GM12878 (cell line): ENCODE measurements around the gene POLR1A. TPM values are rescaled to one million over a fixed set of nuclear protein-coding genes. Genes with fewer than 3 reads are reported as not detected.
A peak's percentile ranks its signal among the peaks of the same experiment; 100 is the strongest.

Experiments used
- BHLHE40 ChIP-seq, 2 experiments: fragments of 450-650 bp in 1 of 2; IDR thresholded peaks; 2 replicates each; pipeline ENCODE4 v1.6.1; 2011 to 2017; ENCODE audit warnings: low read depth in 2 of 2, borderline replicate concordance in 1 of 2, improper control_type of control experiment in 1 of 2, low read length in 1 of 2, mild to moderate bottlenecking in 1 of 2
- BMI1 ChIP-seq: fragments of 450-650 bp; IDR thresholded peaks from 2 replicates; pipeline ENCODE4 v1.6.1; 2016; ENCODE audit warnings: mild to moderate bottlenecking, moderate library complexity, borderline replicate concordance
- HDAC2 ChIP-seq: fragments of 200-600 bp; sonication (generic); IDR thresholded peaks from 2 replicates; pipeline ENCODE4 v1.6.1; 2017
- HDGF ChIP-seq: fragments of 450-650 bp; IDR thresholded peaks from 2 replicates; pipeline ENCODE4 v1.6.1; 2016; ENCODE audit warnings: antibody characterized with exemption
- IKZF1 ChIP-seq: fragments of 450-650 bp; conservative IDR thresholded peaks from 2 replicates; pipeline ENCODE4 v1.6.1; 2017; ENCODE audit warnings: antibody characterized with exemption, mild to moderate bottlenecking
- KDM1A ChIP-seq: fragments of 200-600 bp; sonication (generic); IDR thresholded peaks from 2 replicates; pipeline ENCODE4 v1.6.1; 2016; ENCODE audit warnings: borderline replicate concordance
- MEF2B ChIP-seq: fragments of 450-650 bp; IDR thresholded peaks from 2 replicates; pipeline ENCODE4 v1.6.1; 2018; ENCODE audit warnings: mild to moderate bottlenecking, moderate library complexity; ENCODE audit not compliant: partially characterized antibody, poor library complexity, severe bottlenecking
- MLLT1 ChIP-seq: fragments of 450-650 bp; IDR thresholded peaks from 2 replicates; pipeline ENCODE4 v1.6.1; 2016; ENCODE audit warnings: mild to moderate bottlenecking
- MTA2 ChIP-seq: fragments of 450-650 bp; IDR thresholded peaks from 2 replicates; pipeline ENCODE4 v1.6.1; 2016; ENCODE audit warnings: low read depth, mild to moderate bottlenecking, moderate library complexity
- NBN ChIP-seq: fragments of 450-650 bp; IDR thresholded peaks from 2 replicates; pipeline ENCODE4 v1.6.1; 2016
- NFIC ChIP-seq: IDR thresholded peaks from 2 replicates; pipeline ENCODE4 v1.6.1; 2012; ENCODE audit warnings: low read depth, mild to moderate bottlenecking, inconsistent platforms, low read length, moderate library complexity
- NFYA ChIP-seq: IDR thresholded peaks from 2 replicates; pipeline ENCODE4 v1.6.1; 2011; ENCODE audit warnings: low read depth, mild to moderate bottlenecking, low read length, improper control_type of control experiment, borderline replicate concordance
- PAX8 ChIP-seq: fragments of 450-650 bp; IDR thresholded peaks from 2 replicates; pipeline ENCODE4 v1.6.1; 2017; ENCODE audit warnings: mild to moderate bottlenecking, moderate library complexity
- SIN3A ChIP-seq: IDR thresholded peaks from 2 replicates; pipeline ENCODE4 v1.6.1; 2012; ENCODE audit warnings: low read depth, low read length, improper control_type of control experiment
- STAT1 ChIP-seq: fragments of 450-650 bp; conservative IDR thresholded peaks from 2 replicates; pipeline ENCODE4 v1.6.1; 2014; ENCODE audit warnings: antibody characterized with exemption, mild to moderate bottlenecking
- SUPT20H ChIP-seq: IDR thresholded peaks from 2 replicates; pipeline ENCODE4 v1.6.1; 2011; ENCODE audit warnings: low read depth, mild to moderate bottlenecking, low read length, moderate library complexity, borderline replicate concordance; ENCODE audit not compliant: control insufficient read depth
- polyA plus RNA-seq, 11 experiments: library from polyadenylated mRNA; depleted of rRNA in 4 of 11; unstranded in 6 of 11; stranded (reverse) in 5 of 11; fragments of >200 nt; fragmentation: Nextera tagmentation in 4 of 11; fragmentation: Illumina TruSeq in 1 of 11; extraction: Ambion mirVana in 4 of 11; extraction: Trizol in 1 of 11; gene quantifications; 1 replicate in 1 of 11; 2 replicates in 10 of 11; pipeline versions ENCODE4 v1.2.1 to v1.2.3, GENCODE V29; 2011 to 2016; ENCODE audit warnings: inconsistent platforms in 2 of 11, missing spikeins in 2 of 11, low read depth in 1 of 11
- total RNA-seq, 4 experiments: library from RNA; depleted of rRNA in 3 of 4; stranded (reverse); fragments of >200 nt in 3 of 4; fragmentation: Illumina TruSeq in 1 of 4; extraction: Trizol in 1 of 4; gene quantifications; 2 replicates each; pipeline versions ENCODE4 v1.2.1 to v1.2.3, GENCODE V29; 2013 to 2021
- TF ChIP-seq, protein P1 (sequence below), 3 experiments: IDR thresholded peaks in 2 of 3; conservative IDR thresholded peaks in 1 of 3; 2 replicates each; pipeline ENCODE4 v1.5.1; 2011; ENCODE audit warnings: low read depth in 3 of 3, low read length in 3 of 3, mild to moderate bottlenecking in 3 of 3, control low read depth in 2 of 3, moderate library complexity in 2 of 3, inconsistent platforms in 1 of 3, mixed read lengths in 1 of 3; ENCODE audit not compliant: control insufficient read depth in 2 of 3, insufficient read depth in 1 of 3; ENCODE audit errors: extremely low read depth in 1 of 3
- TF ChIP-seq, protein P2 (sequence below): IDR thresholded peaks from 2 replicates; pipeline ENCODE4 v1.6.1; 2011; ENCODE audit warnings: low read depth, mild to moderate bottlenecking, low read length, moderate library complexity, borderline replicate concordance; ENCODE audit errors: extremely low read depth
- TF ChIP-seq, protein P3 (sequence below): fragments of 450-650 bp; IDR thresholded peaks from 2 replicates; pipeline ENCODE4 v1.6.1; 2016; ENCODE audit warnings: mild to moderate bottlenecking
- TF ChIP-seq, protein P4 (sequence below): fragments of 450-650 bp; IDR thresholded peaks from 2 replicates; pipeline ENCODE4 v1.6.1; 2017; ENCODE audit warnings: mild to moderate bottlenecking
- TF ChIP-seq, protein P5 (sequence below): IDR thresholded peaks from 2 replicates; pipeline ENCODE4 v1.6.1; 2011; ENCODE audit warnings: mild to moderate bottlenecking, low read depth, low read length, moderate library complexity; ENCODE audit not compliant: insufficient replicate concordance

POLR1A gene
- total and polyA plus RNA-seq, 10 of the 15 experiments (the other 5 are each of a cell fraction or from before 2014, with no cell fraction given): 2.1 to 53.9 (median 17.8) TPM

GRCh38 chr2:86038291-86039081, 67.2 kb downstream of the POLR1A start (continued):
- no peak; the same call in 1 of the 2 replicates for TF ChIP-seq MLLT1
- TF ChIP-seq NFIC: no peak
- no peak for TF ChIP-seq STAT1
- TF ChIP-seq SIN3A: no peak
- TF ChIP-seq, protein P1, sequence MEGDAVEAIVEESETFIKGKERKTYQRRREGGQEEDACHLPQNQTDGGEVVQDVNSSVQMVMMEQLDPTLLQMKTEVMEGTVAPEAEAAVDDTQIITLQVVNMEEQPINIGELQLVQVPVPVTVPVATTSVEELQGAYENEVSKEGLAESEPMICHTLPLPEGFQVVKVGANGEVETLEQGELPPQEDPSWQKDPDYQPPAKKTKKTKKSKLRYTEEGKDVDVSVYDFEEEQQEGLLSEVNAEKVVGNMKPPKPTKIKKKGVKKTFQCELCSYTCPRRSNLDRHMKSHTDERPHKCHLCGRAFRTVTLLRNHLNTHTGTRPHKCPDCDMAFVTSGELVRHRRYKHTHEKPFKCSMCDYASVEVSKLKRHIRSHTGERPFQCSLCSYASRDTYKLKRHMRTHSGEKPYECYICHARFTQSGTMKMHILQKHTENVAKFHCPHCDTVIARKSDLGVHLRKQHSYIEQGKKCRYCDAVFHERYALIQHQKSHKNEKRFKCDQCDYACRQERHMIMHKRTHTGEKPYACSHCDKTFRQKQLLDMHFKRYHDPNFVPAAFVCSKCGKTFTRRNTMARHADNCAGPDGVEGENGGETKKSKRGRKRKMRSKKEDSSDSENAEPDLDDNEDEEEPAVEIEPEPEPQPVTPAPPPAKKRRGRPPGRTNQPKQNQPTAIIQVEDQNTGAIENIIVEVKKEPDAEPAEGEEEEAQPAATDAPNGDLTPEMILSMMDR (IDR thresholded peaks at IDR 0.05 in 2 of 3, conservative IDR thresholded peaks at IDR 0.05 in 1 of 3; ENCODE audit: control insufficient read depth in 2 of 3, extremely low read depth in 1 of 3, insufficient read depth in 1 of 3, low read depth in 3 of 3, low read length in 3 of 3): no peak
- TF ChIP-seq NBN: peak; percentile 53; the same call in 1 of the 2 replicates
- TF ChIP-seq, protein P2, sequence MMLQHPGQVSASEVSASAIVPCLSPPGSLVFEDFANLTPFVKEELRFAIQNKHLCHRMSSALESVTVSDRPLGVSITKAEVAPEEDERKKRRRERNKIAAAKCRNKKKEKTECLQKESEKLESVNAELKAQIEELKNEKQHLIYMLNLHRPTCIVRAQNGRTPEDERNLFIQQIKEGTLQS: no peak
- TF ChIP-seq, protein P3, sequence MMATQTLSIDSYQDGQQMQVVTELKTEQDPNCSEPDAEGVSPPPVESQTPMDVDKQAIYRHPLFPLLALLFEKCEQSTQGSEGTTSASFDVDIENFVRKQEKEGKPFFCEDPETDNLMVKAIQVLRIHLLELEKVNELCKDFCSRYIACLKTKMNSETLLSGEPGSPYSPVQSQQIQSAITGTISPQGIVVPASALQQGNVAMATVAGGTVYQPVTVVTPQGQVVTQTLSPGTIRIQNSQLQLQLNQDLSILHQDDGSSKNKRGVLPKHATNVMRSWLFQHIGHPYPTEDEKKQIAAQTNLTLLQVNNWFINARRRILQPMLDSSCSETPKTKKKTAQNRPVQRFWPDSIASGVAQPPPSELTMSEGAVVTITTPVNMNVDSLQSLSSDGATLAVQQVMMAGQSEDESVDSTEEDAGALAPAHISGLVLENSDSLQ: peak; percentile 53
- TF ChIP-seq PAX8: no peak
- TF ChIP-seq MTA2: peak; percentile 72; the same call in 1 of the 2 replicates
- TF ChIP-seq HDGF: peak; percentile 59; the same call in 1 of the 2 replicates
- peak; percentile 60 to 81; a peak in 3 of 4 replicates for TF ChIP-seq BHLHE40 (IDR thresholded peaks at IDR 0.05; ENCODE audit: borderline replicate concordance in 1 of 2, low read depth in 2 of 2, low read length in 1 of 2)
- TF ChIP-seq, protein P4, sequence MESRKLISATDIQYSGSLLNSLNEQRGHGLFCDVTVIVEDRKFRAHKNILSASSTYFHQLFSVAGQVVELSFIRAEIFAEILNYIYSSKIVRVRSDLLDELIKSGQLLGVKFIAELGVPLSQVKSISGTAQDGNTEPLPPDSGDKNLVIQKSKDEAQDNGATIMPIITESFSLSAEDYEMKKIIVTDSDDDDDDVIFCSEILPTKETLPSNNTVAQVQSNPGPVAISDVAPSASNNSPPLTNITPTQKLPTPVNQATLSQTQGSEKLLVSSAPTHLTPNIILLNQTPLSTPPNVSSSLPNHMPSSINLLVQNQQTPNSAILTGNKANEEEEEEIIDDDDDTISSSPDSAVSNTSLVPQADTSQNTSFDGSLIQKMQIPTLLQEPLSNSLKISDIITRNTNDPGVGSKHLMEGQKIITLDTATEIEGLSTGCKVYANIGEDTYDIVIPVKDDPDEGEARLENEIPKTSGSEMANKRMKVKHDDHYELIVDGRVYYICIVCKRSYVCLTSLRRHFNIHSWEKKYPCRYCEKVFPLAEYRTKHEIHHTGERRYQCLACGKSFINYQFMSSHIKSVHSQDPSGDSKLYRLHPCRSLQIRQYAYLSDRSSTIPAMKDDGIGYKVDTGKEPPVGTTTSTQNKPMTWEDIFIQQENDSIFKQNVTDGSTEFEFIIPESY: no peak
- no peak for TF ChIP-seq NFYA
- peak; percentile 23 for TF ChIP-seq MEF2B
- TF ChIP-seq SUPT20H: no peak
- TF ChIP-seq KDM1A: no peak
- TF ChIP-seq HDAC2: no peak
- TF ChIP-seq, protein P5, sequence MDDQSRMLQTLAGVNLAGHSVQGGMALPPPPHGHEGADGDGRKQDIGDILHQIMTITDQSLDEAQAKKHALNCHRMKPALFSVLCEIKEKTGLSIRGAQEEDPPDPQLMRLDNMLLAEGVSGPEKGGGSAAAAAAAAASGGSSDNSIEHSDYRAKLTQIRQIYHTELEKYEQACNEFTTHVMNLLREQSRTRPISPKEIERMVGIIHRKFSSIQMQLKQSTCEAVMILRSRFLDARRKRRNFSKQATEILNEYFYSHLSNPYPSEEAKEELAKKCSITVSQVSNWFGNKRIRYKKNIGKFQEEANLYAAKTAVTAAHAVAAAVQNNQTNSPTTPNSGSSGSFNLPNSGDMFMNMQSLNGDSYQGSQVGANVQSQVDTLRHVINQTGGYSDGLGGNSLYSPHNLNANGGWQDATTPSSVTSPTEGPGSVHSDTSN: no peak
- TF ChIP-seq BMI1: no peak
- peak; percentile 90 for TF ChIP-seq IKZF1
